Stimulated activated CD4-positive, alpha-beta T cell treated with anti-CD3 and anti-CD28 coated beads, Interleukin-2, amount 100 ng/mL, for 48 hours (primary cell): ENCODE measurements around the gene DNAJC5G.
A peak's percentile ranks its signal among the peaks of the same experiment; 100 is the strongest.
"Not testable (repeated sequence)": the region's sequence is repeated elsewhere in the genome, so short reads cannot be mapped to it uniquely, and the experiment has no call there.

Experiments
- DNase-seq, 2 donors: peaks; one replicate each; pipeline ENCODE4 v3.0.0-alpha.2; 2020

DNAJC5G gene

GRCh38 chr2:27282892-27283291 lies 7.7 kb downstream of the DNAJC5G start:
- no peak for DNase-seq

GRCh38 chr2:27284996-27285395 lies 9.8 kb downstream of the DNAJC5G start:
- no peak for DNase-seq

- no peak for DNase-seq
These were observed 10.2 kb downstream of the DNAJC5G start for GRCh38 chr2:27285481-27285880.

GRCh38 chr2:27288610-27289009 lies 13.4 kb downstream of the DNAJC5G start:
- DNase-seq: no peak

GRCh38 chr2:27290549-27290948 lies 15.3 kb downstream of the DNAJC5G start:
- DNase-seq: no peak

GRCh38 chr2:27291865-27292264 lies 16.6 kb downstream of the DNAJC5G start:
- no peak for DNase-seq

GRCh38 chr2:27294928-27295327 lies 19.7 kb downstream of the DNAJC5G start:
- DNase-seq: no peak

GRCh38 chr2:27296481-27296880 lies 21.2 kb downstream of the DNAJC5G start:
- DNase-seq: no peak

GRCh38 chr2:27297195-27297594 lies 22.0 kb downstream of the DNAJC5G start:
- DNase-seq: no peak

- no peak for DNase-seq
These were observed 23.3 kb downstream of the DNAJC5G start for GRCh38 chr2:27298391-27299080.

GRCh38 chr2:27300606-27301005 lies 25.4 kb downstream of the DNAJC5G start:
- not testable (repeated sequence) for DNase-seq

- DNase-seq: peak; percentile 33
These were observed 28.1 kb downstream of the DNAJC5G start for GRCh38 chr2:27303093-27304025.

GRCh38 chr2:27304488-27305240 lies 29.4 kb downstream of the DNAJC5G start:
- DNase-seq: no peak

GRCh38 chr2:27305516-27305915 lies 30.3 kb downstream of the DNAJC5G start:
- DNase-seq: no peak

GRCh38 chr2:27306136-27306535 lies 30.9 kb downstream of the DNAJC5G start:
- DNase-seq: no peak

GRCh38 chr2:27306573-27307286 lies 31.5 kb downstream of the DNAJC5G start:
- peak in 1 of 2 donors; percentile 27 for DNase-seq

- no peak for DNase-seq
These were observed 32.0 kb downstream of the DNAJC5G start for GRCh38 chr2:27307287-27307544.

GRCh38 chr2:27307545-27308358 lies 32.5 kb downstream of the DNAJC5G start:
- no peak for DNase-seq

- no peak for DNase-seq
These were observed 33.2 kb downstream of the DNAJC5G start, which contains the start of gene UCN for GRCh38 chr2:27308359-27308881. TSS of gene UCN (minus strand) at chr2:27308445. CDS start at chr2:27307895, 550 bp downstream.

- no peak for DNase-seq
These were observed 34.4 kb downstream of the DNAJC5G start for GRCh38 chr2:27309651-27310050.

GRCh38 chr2:27312152-27312551 lies 36.9 kb downstream of the DNAJC5G start:
- DNase-seq: no peak
